GM19023 (cell line): ENCODE results near the gene SOS2.
"Not testable (repeated sequence)": the region's sequence is repeated elsewhere in the genome, so short reads cannot be mapped to it uniquely, and the experiment has no call there.

ENCODE experiments used
- ATAC-seq: cut with Tn5 transposase; IDR thresholded peaks from one replicate; pipeline ENCODE4 v1.9.1; 2021; ENCODE audit warnings: mild to moderate bottlenecking, moderate library complexity; ENCODE audit not compliant: unreplicated experiment

The SOS2 gene

DNA sequence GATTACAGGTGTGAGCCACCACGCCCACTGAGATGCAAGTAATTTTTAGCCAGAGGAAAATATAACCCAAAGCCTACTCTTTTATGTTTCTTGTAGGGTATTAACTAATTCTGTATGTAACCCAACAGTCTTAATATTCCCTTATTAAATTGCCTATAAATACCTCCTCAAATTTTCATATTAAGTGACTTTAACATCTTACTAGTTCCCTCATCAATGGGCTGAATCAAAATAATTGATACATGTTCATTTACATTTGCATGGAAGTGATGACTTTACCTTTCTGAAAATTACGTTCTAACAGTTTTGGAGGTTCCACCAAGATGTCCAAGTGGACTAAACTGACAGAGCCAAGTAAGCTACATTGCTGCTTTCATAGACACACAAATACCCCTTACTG is 3.1 kb downstream of the SOS2 start:
- ATAC-seq, result no peak

GRCh38 chr14:50225974-50226297 is 5.4 kb downstream of the SOS2 start:
- no peak for ATAC-seq

DNA sequence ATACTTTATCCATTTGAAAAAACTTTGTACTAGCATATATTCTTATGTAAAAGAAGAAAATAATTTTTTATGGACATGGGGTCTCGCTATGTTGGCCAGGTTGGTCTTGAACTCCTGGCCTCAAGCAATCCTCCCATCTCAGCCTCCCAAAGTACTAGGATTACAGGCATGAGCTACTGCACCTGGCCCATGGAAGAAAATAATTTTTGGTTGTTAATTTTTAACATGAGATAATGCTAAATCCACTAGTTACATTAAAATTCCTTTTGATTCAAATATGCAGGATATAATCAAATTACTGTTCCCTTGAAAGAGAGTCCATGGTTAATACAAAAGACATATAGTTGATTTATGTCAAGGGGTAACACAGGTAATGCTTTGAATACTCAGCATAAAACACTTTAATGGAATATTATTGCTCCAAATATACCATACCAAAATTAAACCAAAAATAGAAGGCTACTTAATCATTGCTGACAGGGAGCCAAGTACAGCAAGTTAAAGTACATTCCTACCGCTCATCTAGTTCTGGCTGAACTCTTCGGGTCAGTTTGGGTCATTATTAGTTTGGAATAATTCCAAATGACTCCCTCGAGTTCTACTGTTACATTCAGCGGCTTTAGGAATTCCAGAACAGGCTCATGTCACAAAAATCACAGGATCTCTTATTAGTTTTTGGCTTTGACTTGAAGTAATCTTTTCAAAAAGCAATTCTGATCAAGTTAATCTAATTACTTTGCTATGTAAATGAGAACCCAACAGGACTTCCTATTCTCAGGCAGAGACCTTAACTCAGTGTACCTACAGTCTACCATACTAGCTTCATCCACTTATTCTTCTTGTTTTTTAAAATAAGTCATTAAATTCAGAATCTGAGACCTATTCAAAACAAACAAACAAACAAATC is 6.1 kb downstream of the SOS2 start:
- ATAC-seq, result no peak

DNA sequence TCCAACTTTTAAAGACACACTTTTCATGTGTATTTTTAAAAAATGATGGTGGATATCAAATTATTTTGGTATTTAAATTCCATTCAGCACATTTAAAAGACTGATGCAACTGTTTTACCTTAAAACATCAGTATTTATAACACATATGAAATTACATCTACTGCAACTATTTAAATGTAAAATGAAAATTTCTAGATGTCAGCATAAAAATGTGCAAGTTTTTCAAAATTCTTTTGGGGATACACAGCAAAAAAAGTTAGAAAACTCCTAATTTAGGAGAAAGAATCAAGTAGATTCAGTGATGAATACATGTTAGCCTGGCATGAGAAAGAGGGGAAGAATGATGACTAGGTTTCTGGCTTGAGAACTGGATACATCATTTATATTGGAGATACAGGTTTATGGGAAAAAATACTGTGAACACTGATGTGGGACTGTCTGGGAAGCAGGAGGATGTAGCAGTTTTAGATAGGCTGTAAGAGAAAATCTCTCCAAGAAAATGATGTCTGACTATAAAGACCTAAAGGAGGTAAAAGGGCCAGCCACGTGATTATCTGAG is 9.2 kb downstream of the SOS2 start:
- no peak for ATAC-seq

- no peak for ATAC-seq
Observed at GRCh38 chr14:50218501-50218900, 12.9 kb downstream of the SOS2 start.

DNA sequence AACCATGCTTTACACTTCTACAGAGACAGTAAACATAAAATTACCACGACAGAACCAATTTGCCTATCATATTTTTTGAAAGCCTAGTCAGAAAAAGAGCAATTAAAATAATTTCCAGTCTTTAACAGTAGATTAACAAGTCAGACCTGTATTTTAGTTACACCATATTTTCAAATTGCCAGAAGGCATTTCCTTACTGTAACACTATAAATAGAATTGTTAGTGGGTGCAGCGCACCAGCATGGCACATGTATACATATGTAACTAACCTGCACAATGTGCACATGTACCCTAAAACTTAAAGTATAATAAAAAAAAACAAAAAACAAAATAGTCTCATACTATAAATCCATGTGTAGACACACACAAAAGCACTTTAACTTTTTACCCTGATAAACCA is 16.0 kb downstream of the SOS2 start:
- ATAC-seq, result no peak

DNA sequence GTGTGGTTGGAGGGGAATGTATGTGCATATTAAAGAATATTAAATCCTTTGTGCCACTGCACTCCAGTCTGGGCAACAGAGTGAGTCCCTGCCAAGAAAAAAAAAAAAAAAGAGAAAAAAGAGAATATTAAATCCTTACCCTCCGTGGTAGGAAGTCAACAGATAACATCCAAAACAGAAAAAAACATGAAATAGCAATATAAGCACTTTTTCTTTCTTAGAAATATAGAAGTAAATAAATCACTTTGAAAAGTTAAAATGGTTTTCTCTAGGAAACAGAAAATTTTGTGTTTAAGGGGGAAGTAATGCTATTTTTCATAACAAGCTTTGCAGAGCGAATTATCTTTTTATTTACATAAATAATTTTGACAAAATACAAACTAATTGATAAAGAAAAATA is 17.6 kb downstream of the SOS2 start:
- ATAC-seq, result no peak

DNA sequence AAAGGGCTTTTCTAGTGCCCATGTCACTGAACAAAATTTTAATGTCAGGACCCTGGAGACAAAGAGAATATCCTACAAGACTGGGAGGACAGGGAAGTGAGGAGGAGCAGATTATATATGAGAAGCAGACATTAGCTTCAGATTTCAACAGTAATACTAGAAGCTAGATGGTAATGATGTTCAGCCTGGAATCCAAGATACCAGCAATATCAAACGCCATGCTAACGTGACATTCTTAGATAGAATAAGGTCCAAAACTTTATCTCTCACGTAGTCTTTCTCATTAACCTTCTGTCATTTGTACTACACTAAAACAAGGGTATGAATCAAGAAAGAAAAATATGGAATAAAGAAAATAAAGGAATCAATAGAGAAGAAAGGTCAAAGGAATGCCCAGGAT is 18.7 kb downstream of the SOS2 start:
- ATAC-seq, result no peak

DNA sequence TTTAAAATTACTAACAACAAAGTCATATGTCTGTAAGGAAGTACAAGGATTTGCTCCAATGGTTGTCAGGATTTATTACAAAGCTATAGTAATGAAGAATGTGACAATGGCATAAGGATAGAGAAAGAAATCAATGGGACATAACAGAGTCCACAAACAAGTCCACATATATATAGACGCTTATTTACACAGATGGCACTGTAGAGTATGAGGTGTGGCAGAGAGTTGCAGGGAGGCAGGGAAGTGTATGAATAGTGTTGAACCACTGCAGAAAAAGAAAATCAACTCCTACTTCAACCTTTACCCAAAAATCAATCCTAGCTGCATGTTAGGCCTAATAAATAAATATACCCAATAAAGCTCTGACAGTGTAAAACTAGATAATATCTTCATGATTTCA is 21.3 kb downstream of the SOS2 start:
- ATAC-seq, result no peak

DNA sequence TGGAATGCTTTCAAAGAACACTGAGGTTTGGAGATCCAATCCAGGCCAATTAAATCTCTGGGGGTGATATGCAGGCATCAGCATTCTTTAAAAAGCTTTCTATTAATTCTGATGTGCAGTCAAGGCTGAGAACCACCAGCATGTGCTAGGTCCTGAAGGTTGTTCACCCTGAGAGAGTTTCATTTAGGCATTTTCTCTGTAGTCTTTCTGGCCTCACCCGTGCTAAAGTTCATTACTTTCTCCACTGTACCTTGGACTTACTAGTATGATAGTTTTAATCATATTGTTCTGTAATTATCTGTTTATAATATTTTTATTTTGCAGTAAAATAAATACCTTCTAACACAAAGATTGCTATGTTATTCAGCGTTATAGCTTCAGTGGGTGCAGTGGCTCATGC is 32.9 kb downstream of the SOS2 start:
- no peak for ATAC-seq

DNA sequence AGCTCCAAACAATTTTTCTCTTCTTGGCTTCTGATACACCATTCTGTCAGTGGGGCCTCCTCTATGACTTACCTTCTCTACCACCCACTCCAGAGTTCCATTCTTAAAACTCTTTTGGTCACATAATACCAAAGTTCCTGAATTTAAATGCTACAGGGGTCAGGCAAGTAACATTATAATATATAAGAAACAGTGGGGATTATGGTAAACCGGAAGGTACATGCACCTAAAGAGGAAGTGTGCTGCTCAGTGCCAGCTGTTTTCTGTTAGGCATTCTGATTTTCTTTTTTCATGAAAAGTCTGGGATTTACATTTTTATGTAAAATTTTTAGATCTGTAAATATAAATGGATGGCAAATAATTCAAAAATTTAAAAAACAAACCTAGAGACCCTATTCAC is 39.9 kb downstream of the SOS2 start:
- ATAC-seq, result no peak

DNA sequence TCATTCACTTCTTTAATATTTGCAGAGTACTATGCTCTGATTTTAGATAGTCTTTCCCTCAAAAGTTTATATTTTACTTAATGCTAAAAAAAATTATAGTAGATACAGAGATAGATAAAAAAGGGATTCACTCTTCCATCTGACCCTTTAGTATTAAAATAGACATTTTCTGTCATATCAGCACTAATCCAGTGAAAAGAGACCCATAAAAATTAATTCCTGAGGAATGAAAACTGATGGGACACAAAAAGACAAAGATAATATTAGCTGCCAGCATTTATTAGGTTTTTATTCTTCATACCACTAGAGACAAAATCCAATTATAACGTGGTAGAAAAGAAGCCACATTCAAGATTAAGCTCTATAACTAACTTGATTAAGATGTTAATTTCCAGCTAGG is 45.3 kb downstream of the SOS2 start:
- ATAC-seq, result no peak

DNA sequence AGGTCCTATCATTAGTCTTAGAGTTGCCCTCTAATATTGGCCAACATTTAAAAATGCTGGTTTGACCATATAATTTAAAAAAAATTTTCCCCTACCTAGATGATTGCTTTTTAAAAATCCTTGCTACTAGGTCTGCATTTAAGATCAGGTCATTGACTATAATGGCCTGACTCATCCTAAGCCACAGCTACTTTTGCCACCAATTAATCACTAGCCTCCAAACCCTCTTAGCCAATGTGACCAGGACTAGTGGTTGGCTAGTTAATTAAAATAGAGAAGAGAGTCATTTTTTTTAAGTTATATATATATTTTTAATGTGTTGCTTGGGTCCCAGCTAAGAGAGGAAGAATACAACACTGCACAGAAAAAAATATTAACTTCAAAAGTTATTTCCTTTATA is 57.5 kb downstream of the SOS2 start:
- ATAC-seq, result no peak

- ATAC-seq, result no peak
Observed at GRCh38 chr14:50171895-50172294, 59.5 kb downstream of the SOS2 start.

DNA sequence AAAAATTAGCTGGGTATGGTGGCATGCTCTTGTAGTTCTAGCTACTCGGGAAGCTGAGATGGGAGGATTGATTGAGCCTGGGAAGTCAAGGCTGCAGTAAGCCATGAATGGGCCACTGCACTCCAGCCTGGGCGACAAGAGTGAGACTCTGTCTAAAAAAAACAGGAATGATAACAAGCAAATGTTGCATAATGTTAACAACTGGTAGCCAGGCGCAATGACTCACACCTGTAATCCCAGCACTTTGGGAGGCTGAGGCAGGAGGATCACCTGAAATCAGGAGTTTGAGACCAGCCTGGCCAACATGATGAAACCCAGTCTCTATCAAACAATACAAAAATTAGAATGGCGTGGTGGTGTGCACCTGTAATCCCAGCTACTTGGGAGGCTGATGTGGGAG is 64.0 kb downstream of the SOS2 start:
- ATAC-seq, result not testable (repeated sequence)

- no peak for ATAC-seq
Observed at GRCh38 chr14:50156111-50156510, 75.3 kb downstream of the SOS2 start.

DNA sequence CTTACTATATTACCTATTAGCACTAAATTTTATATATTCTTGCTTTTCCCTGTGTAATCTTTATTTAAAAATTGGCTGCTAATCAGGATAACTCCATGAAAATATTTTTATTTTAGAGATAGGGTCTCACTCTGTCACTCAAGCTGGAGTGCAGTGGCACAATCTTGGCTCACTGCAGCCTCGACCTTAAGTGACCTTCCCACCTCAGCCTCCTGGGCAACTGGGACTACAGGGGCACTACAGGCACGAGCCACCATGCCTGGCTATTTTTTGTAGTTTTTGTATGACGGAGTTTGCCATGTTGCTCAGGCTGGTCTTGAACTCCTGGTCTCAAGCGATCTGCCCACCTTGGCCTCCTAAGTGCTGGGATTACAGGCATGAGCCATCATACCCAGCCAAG is 82.6 kb downstream of the SOS2 start:
- ATAC-seq, result no peak

DNA sequence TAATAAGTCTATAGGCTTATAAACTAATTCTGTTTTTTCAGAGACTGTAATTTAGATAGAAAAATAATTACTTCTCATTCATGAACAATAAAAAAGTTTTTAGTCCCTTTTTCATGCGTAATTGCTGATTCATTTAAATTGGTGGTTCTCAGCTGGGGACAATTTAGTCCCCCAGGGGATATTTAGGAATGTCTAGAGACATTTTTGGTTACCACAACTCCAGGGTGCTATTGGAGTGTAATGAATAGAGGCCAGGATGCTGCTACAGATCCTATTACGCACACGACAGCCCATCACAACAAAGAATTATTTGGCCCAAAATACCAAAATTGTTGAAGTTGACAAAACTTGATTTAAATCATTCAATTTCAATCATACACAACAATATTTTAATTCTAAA is 92.2 kb downstream of the SOS2 start:
- ATAC-seq, result no peak

DNA sequence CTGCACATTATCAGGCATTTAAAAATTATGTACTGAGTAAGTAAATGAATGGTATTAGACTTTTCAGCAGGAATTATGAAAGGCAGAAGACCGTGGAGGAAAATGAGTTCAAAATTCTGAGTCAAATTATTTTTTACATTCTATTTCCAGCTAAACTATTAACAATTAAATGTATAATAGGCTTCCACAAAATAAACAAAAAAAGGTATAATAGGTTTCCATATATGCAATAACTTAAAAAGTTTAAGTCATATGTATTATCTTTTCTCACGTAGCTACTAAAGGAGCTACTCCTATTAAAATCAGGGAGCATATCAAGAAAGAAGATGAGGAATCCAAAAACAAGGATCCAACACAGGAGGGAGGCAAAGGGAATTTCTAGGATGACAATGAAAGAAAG is 103.6 kb downstream of the SOS2 start:
- ATAC-seq, result no peak

- no peak for ATAC-seq
Observed at GRCh38 chr14:50123062-50123461, 108.3 kb downstream of the SOS2 start.

DNA sequence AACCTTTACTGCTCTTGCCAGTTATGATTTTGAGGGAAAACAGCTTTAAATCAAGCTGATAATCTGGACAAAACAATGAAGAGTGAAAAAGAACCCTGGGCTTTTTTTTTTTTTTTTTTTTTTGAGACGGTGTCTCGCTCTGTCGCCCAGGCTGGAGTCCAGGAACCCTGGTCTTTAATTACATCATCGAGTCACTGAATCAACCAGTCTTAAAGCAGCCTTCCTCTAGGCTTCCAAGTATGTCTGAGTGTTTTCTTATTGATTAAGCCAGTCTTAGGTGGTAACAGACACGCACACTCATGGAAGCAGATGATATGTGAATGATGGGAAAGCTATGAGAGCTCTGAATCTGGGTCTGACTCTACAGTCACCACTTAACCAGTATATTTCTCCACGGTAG is 109.1 kb downstream of the SOS2 start:
- no peak for ATAC-seq

DNA sequence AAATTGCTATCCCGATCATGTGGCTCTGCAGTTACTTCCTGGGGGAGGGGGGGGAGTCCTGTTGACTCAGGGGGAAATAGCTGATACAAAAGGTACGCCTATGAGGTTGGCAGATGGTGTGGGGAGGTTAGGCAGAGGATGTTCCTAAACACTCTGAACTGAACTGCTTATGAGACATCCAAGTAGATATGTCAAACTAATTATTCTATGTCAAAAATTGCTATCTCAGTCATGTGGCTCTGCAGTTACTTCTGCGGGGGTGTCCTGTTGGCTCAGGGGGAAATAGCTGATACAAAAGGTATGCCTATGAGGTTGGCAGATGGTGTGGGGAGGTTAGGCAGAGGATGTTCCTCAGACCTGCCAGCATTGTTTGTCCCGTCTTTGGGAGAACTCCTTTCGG is 109.9 kb downstream of the SOS2 start:
- no peak for ATAC-seq

DNA sequence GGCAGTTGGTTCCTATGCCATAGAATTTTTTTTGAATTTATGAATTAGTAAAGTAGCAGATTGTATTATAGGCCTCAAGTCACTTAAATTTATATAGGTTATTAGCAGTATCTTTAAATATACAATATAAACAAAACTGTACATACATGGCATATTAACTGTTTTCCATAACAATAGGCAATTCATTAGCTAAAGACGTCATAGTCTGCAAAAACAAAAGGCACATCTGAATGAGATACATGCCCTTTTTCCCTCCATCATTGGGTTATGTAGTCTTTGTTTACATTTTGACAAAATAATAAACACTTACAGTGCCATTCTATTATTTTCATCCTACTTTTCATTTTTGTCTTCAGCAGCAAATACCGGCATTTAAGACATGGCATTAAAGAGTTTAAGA is 113.9 kb downstream of the SOS2 start:
- no peak for ATAC-seq
